ENCODE results near the gene HSPG2. TPM values are rescaled to one million over a fixed set of nuclear protein-coding genes. Genes with fewer than 3 reads are reported as not detected.

The HSPG2 gene
- total and polyA plus RNA-seq, 9 of the 15 experiments (the other 6 are each of a cell fraction or from before 2014, with no cell fraction given) = 0.14 to 160 (median 15.7) TPM

DNA sequence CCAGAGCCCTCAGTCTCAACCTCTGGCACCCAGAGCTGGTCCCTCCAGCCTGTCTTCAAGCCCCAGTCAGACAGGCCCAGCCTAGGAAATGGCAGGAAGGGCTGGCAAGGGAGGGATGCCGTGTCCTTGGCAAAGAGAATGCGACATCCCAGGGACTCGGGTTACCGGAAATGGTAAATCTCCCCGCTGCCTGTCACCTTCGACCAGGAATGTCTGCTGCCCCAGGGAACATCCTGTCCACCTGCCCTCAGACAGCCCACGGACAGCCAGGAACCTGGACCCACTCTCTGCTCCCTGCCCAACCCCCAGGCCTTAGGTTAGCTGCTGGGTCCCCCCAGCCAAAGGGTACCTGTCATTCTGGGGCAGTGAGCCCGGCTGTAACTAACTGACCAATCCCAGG, 23.9 kb downstream of the HSPG2 start:
- DNase-seq (ENCODE audit: extremely low read depth in 1 of 4, low spot score in 3 of 4) = no peak
- peak overlapping the region in 1 of 2 experiments; percentile 33; a peak in 2 of 4 replicates for H3K9ac ChIP-seq (ENCODE audit: insufficient read depth in 1 of 2, low read depth in 2 of 2, low read length in 2 of 2)
- POLR2A ChIA-PET = interaction anchor here (0.6 to 2.6 kb wide), 3 partner anchors 10 to 895 kb away, joined by 3 to 14 read pairs (median 4); no protein-coding TSS in a partner anchor
- intact Hi-C loops (cut with micrococcal nuclease) (no loop called here), in situ Hi-C loops (cut with MboI) (no loop called here)
- H3K9me3 ChIP-seq (replicated peaks; ENCODE audit: control insufficient read depth, insufficient read depth, low read depth, low read length) = no peaks in the 10 kb centered on the region
- WGBS (ENCODE audit: insufficient coverage, low coverage, missing lambda C conversion rate) = 72% methylated on average over 8 of the region's 8 CpGs
- no peak overlapping the region for H3K4me2 ChIP-seq (ENCODE audit: insufficient read depth, low read length)
- H3K27ac ChIP-seq (ENCODE audit: extremely low read depth, low read depth, low read length) = peak overlapping the region; percentile 20; the same call in 1 of the 3 replicates
- peaks cover 47% of the 10 kb centered on the region for H3K79me2 ChIP-seq (ENCODE audit: control insufficient read depth, insufficient read depth, low read length)
- H3K9me1 ChIP-seq (ENCODE audit: control insufficient read depth, insufficient read depth, low read length) = no peaks in the 10 kb centered on the region
- H4K20me1 ChIP-seq (replicated peaks; ENCODE audit: control insufficient read depth, insufficient read depth, low read length) = no peaks in the 10 kb centered on the region
- no peaks in the 10 kb centered on the region for H3K27me3 ChIP-seq (ENCODE audit: control insufficient read depth in 2 of 2, insufficient read depth in 2 of 2, low read length in 2 of 2)
- no peak overlapping the region for H2AFZ ChIP-seq (ENCODE audit: low read depth, low read length)
- no peak for FAIRE-seq
- no TSS peak for BruUV-seq (replicated peaks)
- TF ChIP-seq TAF1 (IDR thresholded peaks at IDR 0.05; ENCODE audit: control insufficient read depth, extremely low read depth, insufficient read depth, low read length, severe bottlenecking) = no peak
- TF ChIP-seq ZNF507 (tag; conservative IDR thresholded peaks at IDR 0.05) = no peak
- no peak for TF ChIP-seq THRA (IDR thresholded peaks at IDR 0.05)
- TF ChIP-seq TRIM28 (IDR thresholded peaks at IDR 0.05) = no peak
- no peak for TF ChIP-seq NFATC3 (IDR thresholded peaks at IDR 0.05)
- no peak for TF ChIP-seq HNRNPUL1 (IDR thresholded peaks at IDR 0.05; ENCODE audit: low read length)
- no peak for TF ChIP-seq MTA1 (IDR thresholded peaks at IDR 0.05; ENCODE audit: borderline replicate concordance)
- no peak for TF ChIP-seq FOXJ3 (CRISPR knock-in tag; IDR thresholded peaks at IDR 0.05)
- no peak for TF ChIP-seq ZNF830 (CRISPR knock-in tag; IDR thresholded peaks at IDR 0.05)
- no peak for TF ChIP-seq E2F3 (CRISPR knock-in tag; IDR thresholded peaks at IDR 0.05)
- TF ChIP-seq PHF20 (IDR thresholded peaks at IDR 0.05; ENCODE audit: partially characterized antibody) = no peak
- no peak for TF ChIP-seq HNRNPLL (IDR thresholded peaks at IDR 0.05; ENCODE audit: low read depth, low read length, poor library complexity, severe bottlenecking)
- no peak for TF ChIP-seq ZNF511 (CRISPR knock-in tag; IDR thresholded peaks at IDR 0.05)
- TF ChIP-seq ZNF551 (CRISPR knock-in tag; IDR thresholded peaks at IDR 0.05) = no peak
- no peak for TF ChIP-seq MECOM (CRISPR knock-in tag; IDR thresholded peaks at IDR 0.05)
- TF ChIP-seq GMEB1 (CRISPR knock-in tag; IDR thresholded peaks at IDR 0.05) = no peak
- peaks cover 27% of the 10 kb centered on the region for H3K36me3 ChIP-seq (ENCODE audit: control insufficient read depth, insufficient read depth, low read length)
- no peak for ATAC-seq
- peaks cover 77 to 78% of the 10 kb centered on the region in 2 experiments for H3K4me1 ChIP-seq (replicated peaks in 1 of 2; ENCODE audit: control insufficient read depth in 2 of 2, insufficient read depth in 2 of 2, low read length in 2 of 2)
- H3K4me3 ChIP-seq = no peak overlapping the region
- CTCF ChIA-PET (ENCODE audit: low intra/inter-chr PET ratio) = no interaction called here
